HG02870 (cell line): ENCODE results near the gene ANKS1B.
A peak's percentile ranks its signal among the peaks of the same experiment; 100 is the strongest.
"Not testable (repeated sequence)": the region's sequence is repeated elsewhere in the genome, so short reads cannot be mapped to it uniquely, and the experiment has no call there.

ENCODE experiments used
- ATAC-seq: cut with Tn5 transposase; IDR thresholded peaks from one replicate; pipeline ENCODE4 v1.9.1; 2021; ENCODE audit warnings: mild to moderate bottlenecking, moderate library complexity; ENCODE audit not compliant: unreplicated experiment

The ANKS1B gene

GRCh38 chr12:99709619-99710018, 275.1 kb downstream of the ANKS1B start:
- ATAC-seq = no peak

- ATAC-seq = no peak
Observed at GRCh38 chr12:99709116-99709515, 275.6 kb downstream of the ANKS1B start.

GRCh38 chr12:99707883-99708282, 276.9 kb downstream of the ANKS1B start:
- ATAC-seq = no peak

GRCh38 chr12:99706736-99707473, 277.8 kb downstream of the ANKS1B start:
- ATAC-seq = no peak

GRCh38 chr12:99704458-99704857, 280.3 kb downstream of the ANKS1B start:
- ATAC-seq = no peak

- ATAC-seq = no peak
Observed at GRCh38 chr12:99704036-99704435, 280.7 kb downstream of the ANKS1B start.

- no peak for ATAC-seq
Observed at GRCh38 chr12:99700032-99700431, 284.7 kb downstream of the ANKS1B start.

- no peak for ATAC-seq
Observed at GRCh38 chr12:99695050-99695449, 289.7 kb downstream of the ANKS1B start.

GRCh38 chr12:99686142-99686541, 298.6 kb downstream of the ANKS1B start:
- no peak for ATAC-seq

- ATAC-seq = no peak
Observed at GRCh38 chr12:99680276-99680675, 304.5 kb downstream of the ANKS1B start.

GRCh38 chr12:99670635-99671034, 314.1 kb downstream of the ANKS1B start:
- ATAC-seq = no peak

GRCh38 chr12:99658671-99659349, 325.9 kb downstream of the ANKS1B start:
- no peak for ATAC-seq

GRCh38 chr12:99649551-99649950, 335.2 kb downstream of the ANKS1B start:
- ATAC-seq = no peak

- no peak for ATAC-seq
Observed at GRCh38 chr12:99648183-99648582, 336.6 kb downstream of the ANKS1B start.

- no peak for ATAC-seq
Observed at GRCh38 chr12:99647453-99647852, 337.3 kb downstream of the ANKS1B start, which contains the start of gene GARIN6. TSS of gene GARIN6 (plus strand) at chr12:99647753. CDS start at chr12:99648175, 422 bp downstream.

GRCh38 chr12:99644629-99645028, 340.1 kb downstream of the ANKS1B start:
- no peak for ATAC-seq

- ATAC-seq = no peak
Observed at GRCh38 chr12:99627459-99627858, 357.3 kb downstream of the ANKS1B start.

- not testable (repeated sequence) for ATAC-seq
Observed at GRCh38 chr12:99624591-99624990, 360.1 kb downstream of the ANKS1B start.

GRCh38 chr12:99620159-99620479, 364.6 kb downstream of the ANKS1B start:
- no peak for ATAC-seq

- ATAC-seq = peak; percentile 97
Observed at GRCh38 chr12:99619389-99620158, 365.2 kb downstream of the ANKS1B start.

- ATAC-seq = no peak
Observed at GRCh38 chr12:99618657-99619056, 366.1 kb downstream of the ANKS1B start.

GRCh38 chr12:99611599-99611998, 373.1 kb downstream of the ANKS1B start:
- no peak for ATAC-seq
